OCI-LY1 (cell line): ENCODE data around the gene ACSM4.

Source experiments
- H2AFZ ChIP-seq: fragments of 200-600 bp; sonication (generic), shearing (Covaris generic); 2 replicates; pipeline ENCODE4 v1.6.0; 2014; ENCODE audit warnings: antibody characterized with exemption, mild to moderate bottlenecking, low read length
- H3F3A ChIP-seq: fragments of 200-600 bp; sonication (generic), shearing (Covaris generic); 2 replicates; pipeline ENCODE4 v1.6.0; 2014; ENCODE audit warnings: mild to moderate bottlenecking, antibody characterized with exemption, low read length, moderate library complexity; ENCODE audit not compliant: insufficient read depth
- H3K27ac ChIP-seq: fragments of 200-600 bp; sonication (generic); 2 replicates; pipeline ENCODE4 v1.5.1; 2014; ENCODE audit warnings: low read length, mixed run types, mild to moderate bottlenecking, low read depth; ENCODE audit not compliant: poor library complexity, severe bottlenecking
- H3K27me3 ChIP-seq: fragments of 200-600 bp; sonication (generic); 2 replicates; pipeline ENCODE4 v1.6.0; 2014; ENCODE audit warnings: antibody characterized with exemption, mild to moderate bottlenecking, low read length, moderate library complexity; ENCODE audit not compliant: insufficient read depth
- H3K36me3 ChIP-seq: fragments of 200-600 bp; sonication (generic); 2 replicates; pipeline ENCODE4 v1.6.1; 2014; ENCODE audit warnings: mild to moderate bottlenecking, antibody characterized with exemption, low read length, moderate library complexity, mixed read lengths; ENCODE audit not compliant: insufficient read depth
- H3K4me1 ChIP-seq: fragments of 200-600 bp; sonication (generic); 2 replicates; pipeline ENCODE4 v1.5.1; 2014; ENCODE audit warnings: mild to moderate bottlenecking, low read length, moderate library complexity; ENCODE audit not compliant: insufficient read depth, severe bottlenecking
- H3K4me2 ChIP-seq: fragments of 200-600 bp; sonication (generic), shearing (Covaris generic); 2 replicates; pipeline ENCODE4 v1.6.1; 2014; ENCODE audit warnings: low read length
- H3K4me3 ChIP-seq: fragments of 200-600 bp; sonication (generic); 2 replicates; pipeline ENCODE4 v1.5.1; 2014; ENCODE audit warnings: low read length, low read depth, mild to moderate bottlenecking, mixed read lengths; ENCODE audit not compliant: poor library complexity, severe bottlenecking
- H3K79me2 ChIP-seq: fragments of 200-600 bp; shearing (Covaris generic); 2 replicates; pipeline ENCODE4 v1.6.1; 2016; ENCODE audit warnings: mixed run types, low read length, mixed read lengths; ENCODE audit not compliant: insufficient read depth
- H3K9ac ChIP-seq: fragments of 200-600 bp; sonication (generic), shearing (Covaris generic); 2 replicates; pipeline ENCODE4 v1.6.1; 2014; ENCODE audit warnings: mild to moderate bottlenecking, low read length, mixed read lengths
- H3K9me2 ChIP-seq: fragments of 200-600 bp; sonication (generic), shearing (Covaris generic); 2 replicates; pipeline ENCODE4 v1.6.1; 2014; ENCODE audit warnings: low read depth, mild to moderate bottlenecking, low read length, mixed read lengths
- H3K9me3 ChIP-seq: fragments of 200-600 bp; shearing (Covaris generic); 2 replicates; pipeline ENCODE4 v1.6.1; 2014; ENCODE audit warnings: low read length, mixed read lengths
- H4K20me1 ChIP-seq: fragments of 200-600 bp; sonication (generic), shearing (Covaris generic); 2 replicates; pipeline ENCODE4 v1.6.0; 2016; ENCODE audit warnings: mild to moderate bottlenecking, low read length; ENCODE audit not compliant: insufficient read depth
- CTCF ChIP-seq: fragments of 200-600 bp; sonication (generic), shearing (Covaris generic); IDR thresholded peaks from 2 replicates; pipeline ENCODE4 v1.5.1; 2017; ENCODE audit warnings: mild to moderate bottlenecking, antibody characterized with exemption, low read length, moderate library complexity, mixed read lengths
- EZH2 ChIP-seq: fragments of 200-600 bp; sonication (generic), shearing (Covaris generic); IDR thresholded peaks from 2 replicates; pipeline ENCODE4 v1.8.0; 2017; ENCODE audit warnings: borderline replicate concordance, mixed run types, mild to moderate bottlenecking, antibody characterized with exemption, low read length, moderate library complexity, mixed read lengths

The ACSM4 gene

GRCh38 chr12:7310070-7310469 is 6.2 kb downstream of the ACSM4 start:
- no peak overlapping the region for H3K4me2 ChIP-seq
- H4K20me1 ChIP-seq: no peaks in the 10 kb centered on the region
- H3K4me1 ChIP-seq: no peaks in the 10 kb centered on the region
- H2AFZ ChIP-seq: no peak overlapping the region
- no peak overlapping the region for H3K9ac ChIP-seq
- no peaks in the 10 kb centered on the region for H3K36me3 ChIP-seq
- no peaks in the 10 kb centered on the region for H3K27me3 ChIP-seq
- H3K27ac ChIP-seq: no peak overlapping the region
- H3F3A ChIP-seq: no peaks in the 10 kb centered on the region
- no peak for TF ChIP-seq CTCF
- TF ChIP-seq EZH2: no peak
- H3K9me2 ChIP-seq: no peaks in the 10 kb centered on the region
- no peak overlapping the region for H3K4me3 ChIP-seq
- H3K9me3 ChIP-seq: no peaks in the 10 kb centered on the region
- no peaks in the 10 kb centered on the region for H3K79me2 ChIP-seq

- Histone ChIP-seq H3K4me1 (no peaks in the 10 kb centered on the region), H3K27me3 (no peaks in the 10 kb centered on the region), H2AFZ (no peak overlapping the region), H3K4me3 (no peak overlapping the region), H3K36me3 (no peaks in the 10 kb centered on the region), H3K9ac (no peak overlapping the region), H4K20me1 (no peaks in the 10 kb centered on the region), H3K27ac (no peak overlapping the region), H3K9me2 (no peaks in the 10 kb centered on the region), H3K9me3 (no peaks in the 10 kb centered on the region), H3F3A (no peaks in the 10 kb centered on the region), H3K79me2 (no peaks in the 10 kb centered on the region), H3K4me2 (no peak overlapping the region)
- TF ChIP-seq CTCF (peak; percentile 21; the same call in 1 of the 2 replicates), EZH2 (no peak)
Observed at GRCh38 chr12:7319930-7320329, 16.1 kb downstream of the ACSM4 start.

GRCh38 chr12:7321624-7322023 is 17.8 kb downstream of the ACSM4 start:
- H3K4me3 ChIP-seq: no peak overlapping the region
- H3K9me2 ChIP-seq: no peaks in the 10 kb centered on the region
- no peak overlapping the region for H3K9ac ChIP-seq
- TF ChIP-seq CTCF (no peak), EZH2 (no peak)
- H3K36me3 ChIP-seq: no peaks in the 10 kb centered on the region
- no peak overlapping the region for H2AFZ ChIP-seq
- H3K27ac ChIP-seq: no peak overlapping the region
- H3K27me3 ChIP-seq: no peaks in the 10 kb centered on the region
- no peak overlapping the region for H3K4me2 ChIP-seq
- H4K20me1 ChIP-seq: no peaks in the 10 kb centered on the region
- H3K79me2 ChIP-seq: no peaks in the 10 kb centered on the region
- H3K9me3 ChIP-seq: no peaks in the 10 kb centered on the region
- no peaks in the 10 kb centered on the region for H3F3A ChIP-seq
- H3K4me1 ChIP-seq: no peaks in the 10 kb centered on the region
